Amniotic epithelial cell (primary cell): ENCODE measurements around the gene GRN.
"Not testable (repeated sequence)": the region's sequence is repeated elsewhere in the genome, so short reads cannot be mapped to it uniquely, and the experiment has no call there.

Experiments
- DNase-seq: peaks from one replicate; pipeline ENCODE4 v3.0.0-alpha.2; 2010; ENCODE audit warnings: low read depth

GRN gene

GRCh38 chr17:44321246-44322120 is 23.6 kb upstream of the GRN start:
- DNase-seq, result no peak

GRCh38 chr17:44322236-44322895 is 22.7 kb upstream of the GRN start:
- no peak for DNase-seq

- DNase-seq, result no peak
Measured at GRCh38 chr17:44323359-44324091, 21.6 kb upstream of the GRN start.

- no peak for DNase-seq
Measured at GRCh38 chr17:44324092-44324570, 21.0 kb upstream of the GRN start.

- DNase-seq, result peak; percentile 90
Measured at GRCh38 chr17:44324571-44325275, 20.4 kb upstream of the GRN start, which contains the start of gene SLC25A39. Gene SLC25A39 (minus strand): TSS chr17:44324823. CDS start chr17:44323562, 1,261 bp downstream.

- DNase-seq, result peak; percentile 98
Measured at GRCh38 chr17:44326861-44327444, 18.1 kb upstream of the GRN start.

GRCh38 chr17:44327715-44328449 is 17.2 kb upstream of the GRN start:
- no peak for DNase-seq

- DNase-seq, result not testable (repeated sequence)
Measured at GRCh38 chr17:44329516-44329915, 15.6 kb upstream of the GRN start.

- DNase-seq, result not testable (repeated sequence)
Measured at GRCh38 chr17:44330263-44330662, 14.8 kb upstream of the GRN start.

GRCh38 chr17:44331249-44331760 is 13.8 kb upstream of the GRN start:
- DNase-seq, result peak; percentile 56

GRCh38 chr17:44333371-44333770 is 11.7 kb upstream of the GRN start:
- DNase-seq, result no peak

GRCh38 chr17:44334315-44334714 is 10.8 kb upstream of the GRN start:
- no peak for DNase-seq

GRCh38 chr17:44334727-44335126 is 10.4 kb upstream of the GRN start:
- DNase-seq, result no peak

GRCh38 chr17:44335564-44335963 is 9.5 kb upstream of the GRN start:
- DNase-seq, result no peak

GRCh38 chr17:44335968-44336367 is 9.1 kb upstream of the GRN start:
- no peak for DNase-seq

- DNase-seq, result peak; percentile 55
Measured at GRCh38 chr17:44338702-44339101, 6.4 kb upstream of the GRN start.

GRCh38 chr17:44340553-44340952 is 4.5 kb upstream of the GRN start:
- not testable (repeated sequence) for DNase-seq

GRCh38 chr17:44343510-44344209 is 1.4 kb upstream of the GRN start:
- DNase-seq, result no peak

- peak; percentile 38 for DNase-seq
Measured at GRCh38 chr17:44345454-44346026, 438 bp downstream of the GRN start.
